Measurements from ENCODE around the gene ZNG1A.
"Not testable (repeated sequence)": the region's sequence is repeated elsewhere in the genome, so short reads cannot be mapped to it uniquely, and the experiment has no call there.

DNA sequence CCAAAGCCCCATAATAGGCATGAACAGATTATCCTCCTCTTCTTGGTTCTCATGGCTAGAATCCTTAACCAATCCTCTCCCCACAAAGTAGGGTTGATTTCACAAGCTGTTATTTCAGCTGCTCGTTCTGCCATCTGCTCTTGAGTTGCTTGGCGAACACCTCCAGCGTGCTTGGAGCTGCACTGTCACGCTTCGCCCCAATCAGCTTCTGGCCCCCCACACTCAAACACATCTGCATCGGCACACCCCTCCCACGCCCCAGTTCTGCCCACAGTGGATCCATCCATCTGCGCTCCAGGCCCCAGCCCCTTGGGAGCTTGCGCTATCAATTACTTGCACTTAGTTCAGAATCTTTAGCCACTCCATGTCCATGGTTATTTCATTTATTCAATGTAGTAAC is 78.4 kb downstream of the ZNG1A start:
- TF ChIP-seq GABPA (tag; conservative IDR thresholded peaks at IDR 0.05; ENCODE audit: low read depth); POLR2AphosphoS5 (IDR thresholded peaks at IDR 0.05; ENCODE audit: control insufficient read depth, insufficient read depth, low read depth, low read length); KAT7 (CRISPR knock-in tag; IDR thresholded peaks at IDR 0.05; ENCODE audit: borderline replicate concordance); JUNB (CRISPR knock-in tag; conservative IDR thresholded peaks at IDR 0.05): not testable (repeated sequence)
- TF ChIP-seq, protein P1, sequence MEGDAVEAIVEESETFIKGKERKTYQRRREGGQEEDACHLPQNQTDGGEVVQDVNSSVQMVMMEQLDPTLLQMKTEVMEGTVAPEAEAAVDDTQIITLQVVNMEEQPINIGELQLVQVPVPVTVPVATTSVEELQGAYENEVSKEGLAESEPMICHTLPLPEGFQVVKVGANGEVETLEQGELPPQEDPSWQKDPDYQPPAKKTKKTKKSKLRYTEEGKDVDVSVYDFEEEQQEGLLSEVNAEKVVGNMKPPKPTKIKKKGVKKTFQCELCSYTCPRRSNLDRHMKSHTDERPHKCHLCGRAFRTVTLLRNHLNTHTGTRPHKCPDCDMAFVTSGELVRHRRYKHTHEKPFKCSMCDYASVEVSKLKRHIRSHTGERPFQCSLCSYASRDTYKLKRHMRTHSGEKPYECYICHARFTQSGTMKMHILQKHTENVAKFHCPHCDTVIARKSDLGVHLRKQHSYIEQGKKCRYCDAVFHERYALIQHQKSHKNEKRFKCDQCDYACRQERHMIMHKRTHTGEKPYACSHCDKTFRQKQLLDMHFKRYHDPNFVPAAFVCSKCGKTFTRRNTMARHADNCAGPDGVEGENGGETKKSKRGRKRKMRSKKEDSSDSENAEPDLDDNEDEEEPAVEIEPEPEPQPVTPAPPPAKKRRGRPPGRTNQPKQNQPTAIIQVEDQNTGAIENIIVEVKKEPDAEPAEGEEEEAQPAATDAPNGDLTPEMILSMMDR (IDR thresholded peaks at IDR 0.05 in 2 of 3, conservative IDR thresholded peaks at IDR 0.05 in 1 of 3; ENCODE audit: insufficient read depth in 2 of 3, low read depth in 1 of 3, low read length in 3 of 3): not testable (repeated sequence)
- TF ChIP-seq, protein P2, sequence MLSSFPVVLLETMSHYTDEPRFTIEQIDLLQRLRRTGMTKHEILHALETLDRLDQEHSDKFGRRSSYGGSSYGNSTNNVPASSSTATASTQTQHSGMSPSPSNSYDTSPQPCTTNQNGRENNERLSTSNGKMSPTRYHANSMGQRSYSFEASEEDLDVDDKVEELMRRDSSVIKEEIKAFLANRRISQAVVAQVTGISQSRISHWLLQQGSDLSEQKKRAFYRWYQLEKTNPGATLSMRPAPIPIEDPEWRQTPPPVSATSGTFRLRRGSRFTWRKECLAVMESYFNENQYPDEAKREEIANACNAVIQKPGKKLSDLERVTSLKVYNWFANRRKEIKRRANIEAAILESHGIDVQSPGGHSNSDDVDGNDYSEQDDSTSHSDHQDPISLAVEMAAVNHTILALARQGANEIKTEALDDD (IDR thresholded peaks at IDR 0.05): not testable (repeated sequence)
